ENCODE measurements around the gene ACOT11. TPM values are rescaled to one million over a fixed set of nuclear protein-coding genes. Genes with fewer than 3 reads are reported as not detected.

The ACOT11 gene
- total RNA-seq, 1 donor from 2014 or later = 0.25 TPM

- H3K36me3 Mint-ChIP-seq (ENCODE audit: low read depth) = no peaks in the 10 kb centered on the region
- peaks cover 4% of the 10 kb centered on the region for H3K27me3 Mint-ChIP-seq (ENCODE audit: low read depth)
- peaks cover 11% of the 10 kb centered on the region for H3K4me1 Mint-ChIP-seq (ENCODE audit: low read depth)
- no peaks in the 10 kb centered on the region for H3K9me3 Mint-ChIP-seq (ENCODE audit: low read depth)
- peak overlapping the region; percentile 63 for H3K4me3 Mint-ChIP-seq (ENCODE audit: unreplicated experiment)
- no peak for DNase-seq (ENCODE audit: low spot score)
- peak; percentile 56 for TF ChIP-seq CTCF (IDR thresholded peaks at IDR 0.05)
- no peak overlapping the region for H3K27ac Mint-ChIP-seq (ENCODE audit: unreplicated experiment)
Observed at GRCh38 chr1:54542120-54542961, 5.7 kb upstream of the ACOT11 start.

DNA sequence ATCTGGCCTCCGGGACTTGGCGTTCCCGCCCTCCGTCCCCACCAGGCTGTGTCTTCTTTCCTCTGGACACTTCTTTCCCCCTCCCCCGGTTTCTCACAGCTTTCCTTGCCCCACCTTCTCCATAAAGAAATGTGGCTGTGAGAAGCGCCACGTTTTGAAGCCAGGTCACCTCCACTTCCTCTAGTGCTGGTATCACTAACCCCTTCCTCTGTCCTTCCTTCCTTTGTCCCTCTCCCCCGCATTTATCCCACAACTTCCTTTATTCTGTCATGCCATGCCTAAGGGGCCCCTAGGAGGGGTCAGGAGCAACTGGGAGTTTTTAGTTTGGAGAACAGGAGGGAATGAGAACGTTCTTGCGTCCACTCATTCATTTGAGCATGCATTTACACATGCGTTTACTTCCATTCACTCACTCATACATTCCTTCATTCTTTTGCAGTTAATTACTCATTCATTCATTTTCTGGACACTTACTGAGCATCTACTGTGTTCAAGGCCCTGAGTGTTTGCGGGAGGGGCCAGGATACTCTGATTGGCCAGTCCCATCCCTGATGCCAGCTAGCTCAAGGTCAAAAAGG lies 5.0 kb upstream of the ACOT11 start:
- H3K9me3 Mint-ChIP-seq (ENCODE audit: low read depth) = no peaks in the 10 kb centered on the region
- H3K27me3 Mint-ChIP-seq (ENCODE audit: low read depth) = peaks cover 2% of the 10 kb centered on the region
- peaks cover 11% of the 10 kb centered on the region for H3K4me1 Mint-ChIP-seq (ENCODE audit: low read depth)
- TF ChIP-seq CTCF (IDR thresholded peaks at IDR 0.05) = no peak
- no peak for DNase-seq (ENCODE audit: low spot score)
- no peak overlapping the region for H3K27ac Mint-ChIP-seq (ENCODE audit: unreplicated experiment)
- H3K36me3 Mint-ChIP-seq (ENCODE audit: low read depth) = no peaks in the 10 kb centered on the region
- H3K4me3 Mint-ChIP-seq (ENCODE audit: unreplicated experiment) = peak overlapping the region; percentile 63

DNA sequence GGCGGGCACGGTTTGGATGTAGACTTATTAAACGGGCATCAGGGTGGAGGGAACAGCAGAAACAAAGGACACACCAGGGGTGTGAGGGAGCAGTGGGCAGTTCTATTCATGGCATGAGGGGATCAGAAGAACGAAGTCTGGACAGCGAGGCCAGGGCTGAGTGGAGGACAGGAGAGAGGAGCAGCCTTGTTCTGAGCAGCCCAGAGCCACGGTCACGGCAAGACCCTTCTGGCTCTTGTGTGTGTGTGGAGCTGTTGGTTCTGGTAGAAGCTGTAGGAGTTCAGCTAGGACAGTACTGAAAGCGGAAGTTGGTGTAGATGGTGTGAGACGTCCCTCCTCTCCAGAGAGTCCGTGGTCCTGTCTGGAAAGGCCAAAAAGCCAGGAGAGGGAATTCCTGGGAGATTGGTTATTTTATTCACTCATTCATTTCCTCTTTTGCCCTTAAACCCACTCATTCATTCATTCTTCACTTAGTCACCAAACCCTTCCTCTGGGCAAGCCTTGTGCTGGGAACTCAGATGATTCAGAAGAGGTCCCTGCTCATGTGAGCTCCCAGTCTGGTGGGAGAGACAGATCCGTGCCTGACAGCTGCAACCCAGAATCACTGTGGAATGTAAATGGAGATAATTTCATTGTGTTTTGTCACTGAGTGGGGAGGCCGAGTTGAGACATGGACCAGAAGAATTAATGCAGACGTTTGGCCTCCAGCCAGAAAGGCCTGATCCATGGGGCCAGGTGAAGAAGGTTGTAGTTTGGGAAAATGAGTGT lies 4.1 kb upstream of the ACOT11 start:
- no peak for DNase-seq (ENCODE audit: low spot score)
- Mint-ChIP-seq H3K27me3 (ENCODE audit: low read depth) (peaks cover 2% of the 10 kb centered on the region), H3K27ac (ENCODE audit: unreplicated experiment) (no peak overlapping the region), H3K4me3 (ENCODE audit: unreplicated experiment) (no peak overlapping the region), H3K4me1 (ENCODE audit: low read depth) (peaks cover 11% of the 10 kb centered on the region), H3K36me3 (ENCODE audit: low read depth) (no peaks in the 10 kb centered on the region), H3K9me3 (ENCODE audit: low read depth) (no peaks in the 10 kb centered on the region)
- no peak for TF ChIP-seq CTCF (IDR thresholded peaks at IDR 0.05)

DNA sequence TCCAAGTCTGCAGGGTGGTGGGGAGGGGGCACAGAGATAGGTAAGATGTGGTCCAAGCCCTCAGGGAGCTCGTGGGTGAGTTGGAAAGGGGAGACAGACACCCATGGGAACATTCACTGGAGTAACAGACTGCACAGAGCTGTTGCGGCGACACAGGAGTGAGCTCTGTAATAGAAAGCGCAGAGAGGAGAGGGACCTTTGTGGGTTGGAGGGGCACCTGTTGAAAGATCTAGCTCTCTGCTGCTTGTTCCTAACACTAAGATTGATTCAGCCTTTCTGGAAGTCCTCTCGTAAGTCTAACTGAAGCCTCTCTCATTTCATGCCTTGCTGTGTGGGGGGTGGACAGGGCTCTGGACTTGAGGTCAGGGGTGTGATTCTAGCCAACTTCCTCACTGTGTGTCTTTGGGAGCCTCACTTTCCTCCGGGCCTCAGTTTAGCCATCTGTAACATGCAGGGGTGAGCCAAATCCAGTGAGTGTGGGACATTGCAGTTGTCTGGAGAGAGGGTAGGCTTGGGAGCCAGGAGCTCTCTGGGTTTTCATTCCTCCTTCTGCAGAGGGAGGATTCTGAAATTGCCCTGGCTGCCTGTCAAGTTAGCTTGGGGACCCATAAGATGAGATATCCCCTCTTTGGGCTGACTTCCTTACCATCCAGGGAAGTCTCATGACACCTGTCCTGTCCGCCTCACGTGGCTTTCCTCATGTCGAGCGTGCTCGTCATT lies 2.0 kb upstream of the ACOT11 start:
- Mint-ChIP-seq H3K4me3 (ENCODE audit: unreplicated experiment) (no peak overlapping the region), H3K27me3 (ENCODE audit: low read depth) (no peaks in the 10 kb centered on the region), H3K4me1 (ENCODE audit: low read depth) (peaks cover 11% of the 10 kb centered on the region), H3K27ac (ENCODE audit: unreplicated experiment) (no peak overlapping the region), H3K36me3 (ENCODE audit: low read depth) (no peaks in the 10 kb centered on the region), H3K9me3 (ENCODE audit: low read depth) (no peaks in the 10 kb centered on the region)
- no peak for TF ChIP-seq CTCF (IDR thresholded peaks at IDR 0.05)
- no peak for DNase-seq (ENCODE audit: low spot score)
